Lower leg skin (tissue), 4 donors: ENCODE measurements around the gene AATK. TPM values are rescaled to one million over a fixed set of nuclear protein-coding genes. Genes with fewer than 3 reads are reported as not detected.

Experiments
- DNase-seq, 2 donors: peaks; one replicate each; pipeline ENCODE4 v3.0.0-alpha.2; 2019; ENCODE audit warnings: low spot score in 2 of 2
- H3K4me3 ChIP-seq: fragments of 200-600 bp; sonication (generic); 2 replicates; pipeline ENCODE4 v1.5.1; 2017; ENCODE audit warnings: mild to moderate bottlenecking, low read depth; ENCODE audit not compliant: poor library complexity, severe bottlenecking
- POLR2A ChIP-seq, 2 donors: fragments of 450-650 bp; IDR thresholded peaks; one replicate each; pipeline ENCODE4 v1.6.1; 2016 to 2017; ENCODE audit warnings: antibody characterized with exemption in 2 of 2, mild to moderate bottlenecking in 1 of 2, moderate library complexity in 1 of 2
- WGBS, 2 donors: methylation state at CpG; one replicate each; pipeline ENCODE4 v1.1.5; 2018; 5-methylcytosine and 5-hydroxymethylcytosine counted together
- intact Hi-C: fragments of 100-400 bp; cut with DNase I; formaldehyde crosslinking; loops from one replicate; pipeline ENCODE4 v1.15.0; 2023; ENCODE audit warnings: low total_unique reads
- total RNA-seq, 4 donors: library from RNA; depleted of rRNA; stranded (reverse); fragments of >200 nt; gene quantifications; one replicate each; pipeline ENCODE4 v1.1.0, GENCODE V29; 2016
- TF ChIP-seq, protein P1 (sequence below), 3 donors: fragments of 450-650 bp; IDR thresholded peaks; one replicate each; pipeline ENCODE4 v1.5.1; 2016; ENCODE audit warnings: antibody characterized with exemption in 3 of 3, mild to moderate bottlenecking in 3 of 3, moderate library complexity in 2 of 3

AATK gene
- total RNA-seq, 4 donors from 2014 or later: 0.81 to 3.5 (median 2.2) TPM

DNA sequence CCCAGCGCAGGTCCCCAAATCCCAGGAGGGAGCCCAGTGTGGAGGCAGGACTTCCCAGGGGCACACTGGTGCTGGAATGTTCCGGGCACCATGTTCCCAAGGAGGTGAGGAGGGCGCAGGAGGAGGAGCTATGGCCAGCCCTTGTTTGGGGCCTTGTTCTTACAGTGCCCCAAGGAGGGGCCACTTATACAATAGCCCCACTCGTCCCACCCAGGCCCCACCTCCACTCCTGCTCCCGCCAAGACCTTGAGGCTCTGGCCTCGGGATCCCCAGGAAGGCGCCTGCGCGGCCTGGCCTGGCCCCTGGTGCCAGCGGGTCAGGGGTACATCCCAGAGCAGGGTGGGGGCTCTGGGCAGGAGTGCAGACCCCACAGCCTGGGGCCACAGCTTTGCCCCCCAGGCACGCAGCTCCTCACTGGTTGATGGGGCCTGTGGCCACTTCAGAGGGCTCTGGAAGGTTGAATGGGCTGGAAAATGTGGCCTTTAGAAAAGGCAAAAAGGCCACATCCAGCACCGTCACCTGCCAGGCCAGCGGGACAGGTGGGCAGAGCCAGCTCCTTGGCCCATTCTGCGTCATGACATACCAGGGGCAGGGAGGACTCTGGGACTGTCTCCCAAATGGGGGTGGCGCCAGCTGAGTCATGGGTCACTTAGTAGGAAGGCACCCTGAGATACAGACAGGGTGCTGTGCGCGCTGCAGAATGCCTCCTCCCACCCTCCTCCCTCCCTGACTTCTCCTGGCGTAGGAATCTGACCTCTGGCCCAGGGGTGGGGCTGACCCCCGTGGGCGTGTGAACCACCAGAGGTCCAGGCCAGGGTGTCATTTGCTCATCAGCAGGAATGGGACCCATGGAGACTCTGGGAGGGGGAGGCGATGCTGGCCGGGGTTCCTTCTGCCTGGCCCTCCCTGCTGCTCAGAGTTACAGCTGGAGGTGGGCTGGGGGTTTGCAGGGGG, 33.0 kb downstream of the AATK start:
- H3K4me3 ChIP-seq: no peak overlapping the region

DNA sequence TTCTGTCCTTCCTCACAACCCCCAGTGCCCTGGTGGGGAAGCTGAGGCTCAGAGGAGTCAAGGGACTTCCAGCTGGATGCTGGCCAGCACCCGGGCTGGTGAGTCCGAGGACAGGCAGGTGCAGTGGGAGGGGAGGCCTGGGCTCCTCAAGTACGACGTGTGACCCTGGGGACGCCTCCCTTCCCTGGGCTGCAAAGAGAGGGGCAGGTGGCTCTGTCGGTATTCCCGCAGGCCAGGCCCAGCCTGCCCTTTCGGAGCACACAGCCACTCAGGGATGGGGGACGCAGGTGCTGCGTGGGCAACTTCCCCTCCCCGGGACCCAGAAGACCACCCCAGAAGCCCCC, 33.9 kb downstream of the AATK start:
- DNase-seq: no peak
- WGBS, 2 donors: 55 to 70% methylated on average over 5 to 10 of the region's 11 CpGs
- H3K4me3 ChIP-seq: no peak overlapping the region

More for the DNA sequence above, 33.0 kb downstream of the AATK start:
- WGBS, 2 donors: 77 to 80% methylated on average over 16 to 21 of the region's 22 CpGs
- intact Hi-C loops: no loop called here
- DNase-seq: no peak
- no peak for TF ChIP-seq POLR2A (IDR thresholded peaks at IDR 0.05)
- TF ChIP-seq, protein P1, sequence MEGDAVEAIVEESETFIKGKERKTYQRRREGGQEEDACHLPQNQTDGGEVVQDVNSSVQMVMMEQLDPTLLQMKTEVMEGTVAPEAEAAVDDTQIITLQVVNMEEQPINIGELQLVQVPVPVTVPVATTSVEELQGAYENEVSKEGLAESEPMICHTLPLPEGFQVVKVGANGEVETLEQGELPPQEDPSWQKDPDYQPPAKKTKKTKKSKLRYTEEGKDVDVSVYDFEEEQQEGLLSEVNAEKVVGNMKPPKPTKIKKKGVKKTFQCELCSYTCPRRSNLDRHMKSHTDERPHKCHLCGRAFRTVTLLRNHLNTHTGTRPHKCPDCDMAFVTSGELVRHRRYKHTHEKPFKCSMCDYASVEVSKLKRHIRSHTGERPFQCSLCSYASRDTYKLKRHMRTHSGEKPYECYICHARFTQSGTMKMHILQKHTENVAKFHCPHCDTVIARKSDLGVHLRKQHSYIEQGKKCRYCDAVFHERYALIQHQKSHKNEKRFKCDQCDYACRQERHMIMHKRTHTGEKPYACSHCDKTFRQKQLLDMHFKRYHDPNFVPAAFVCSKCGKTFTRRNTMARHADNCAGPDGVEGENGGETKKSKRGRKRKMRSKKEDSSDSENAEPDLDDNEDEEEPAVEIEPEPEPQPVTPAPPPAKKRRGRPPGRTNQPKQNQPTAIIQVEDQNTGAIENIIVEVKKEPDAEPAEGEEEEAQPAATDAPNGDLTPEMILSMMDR (IDR thresholded peaks at IDR 0.05): no peak

DNA sequence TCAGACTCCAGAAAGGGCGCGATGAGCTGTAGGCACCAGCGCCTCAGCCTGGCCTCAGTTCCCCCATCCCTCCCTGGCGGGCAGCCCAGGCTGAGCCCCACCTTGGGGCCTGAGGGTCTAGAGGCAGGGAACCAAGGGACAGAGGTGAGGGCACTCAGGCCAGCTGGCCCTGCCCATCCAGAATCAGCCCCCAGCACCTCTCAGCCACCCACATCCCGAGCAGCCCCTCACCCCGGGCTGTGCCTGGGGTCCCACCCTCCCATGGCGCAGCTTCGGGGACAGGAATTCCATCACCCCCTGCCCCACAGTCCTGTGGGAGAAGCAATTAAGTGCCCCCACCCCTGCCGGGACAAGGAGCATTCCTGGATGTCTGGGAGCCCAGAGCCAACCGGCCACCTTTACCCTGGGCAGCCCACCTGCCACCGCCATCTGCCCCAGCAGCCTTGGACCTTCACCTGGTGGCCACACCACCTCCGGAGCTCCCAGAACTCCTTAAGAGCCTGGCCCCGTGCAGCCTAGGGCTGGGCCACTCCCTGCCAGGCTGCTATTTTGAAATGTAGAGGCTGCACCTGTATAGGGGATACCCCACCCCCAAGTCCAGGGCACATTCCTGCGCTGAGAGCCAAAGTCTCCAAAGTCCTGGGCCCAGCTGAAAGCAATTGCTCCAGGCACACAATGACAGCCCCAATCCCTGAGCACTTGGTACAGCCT, 34.4 kb downstream of the AATK start:
- intact Hi-C loops: no loop called here
- H3K4me3 ChIP-seq: no peak overlapping the region
- WGBS, 2 donors: 87 to 88% methylated on average over 13 to 14 of the region's 14 CpGs

More for the DNA sequence above, 33.9 kb downstream of the AATK start:
- TF ChIP-seq, protein P1 (IDR thresholded peaks at IDR 0.05): no peak
- TF ChIP-seq POLR2A (IDR thresholded peaks at IDR 0.05): no peak
- intact Hi-C loops: no loop called here

DNA sequence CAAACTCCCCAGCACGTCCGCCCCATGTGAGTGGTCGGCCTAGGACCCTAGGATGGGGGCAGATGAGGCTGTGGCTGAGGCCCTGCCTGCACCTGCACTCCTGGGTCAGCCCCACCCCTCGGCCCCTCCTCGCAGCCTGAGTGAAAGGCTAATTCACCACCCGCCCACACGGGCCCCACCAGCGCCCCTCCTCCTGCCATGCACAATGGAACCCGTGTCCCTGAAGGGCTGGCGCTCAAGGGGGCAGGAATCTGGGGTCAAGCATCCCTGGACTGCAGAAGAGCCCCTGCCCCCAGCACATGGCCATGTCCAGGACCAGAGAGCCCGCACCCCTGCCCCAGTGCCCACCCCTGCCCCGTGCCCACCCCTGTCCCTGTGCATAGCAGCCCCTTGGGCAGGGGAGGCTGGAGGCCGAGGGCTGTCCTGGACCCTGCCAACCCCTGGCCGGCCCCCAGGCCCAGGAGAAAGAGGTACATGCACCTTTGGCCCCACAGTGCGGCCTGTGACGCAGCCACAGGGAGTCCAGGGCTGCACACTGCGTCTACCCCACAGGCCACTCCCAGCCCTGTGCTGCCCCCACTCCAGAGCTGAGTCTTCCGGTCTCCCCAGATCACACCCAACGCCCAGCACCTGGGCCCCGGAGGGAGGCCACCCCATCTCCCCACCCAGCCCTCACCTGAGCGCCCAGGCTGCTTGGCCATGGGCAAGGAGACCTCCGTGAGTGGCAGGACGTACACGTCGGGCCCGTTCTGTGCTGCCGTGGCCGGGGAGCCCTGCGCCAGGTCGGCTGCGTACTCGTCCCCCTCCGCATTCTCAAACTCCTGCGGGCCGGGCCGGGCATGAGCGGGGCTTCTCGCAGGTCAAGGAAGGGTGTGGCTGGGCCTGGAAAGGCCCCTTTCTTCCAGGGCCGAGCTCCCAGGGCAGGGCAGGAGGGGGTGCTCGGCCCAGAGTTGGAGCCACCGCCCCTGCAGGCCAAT, 35.3 kb downstream of the AATK start:
- WGBS, 2 donors: 89 to 92% methylated on average over 38 to 41 of the region's 41 CpGs
- H3K4me3 ChIP-seq: no peak overlapping the region
- DNase-seq: no peak
- intact Hi-C loops: no loop called here
- no peak for TF ChIP-seq POLR2A (IDR thresholded peaks at IDR 0.05)
- TF ChIP-seq, protein P1 (IDR thresholded peaks at IDR 0.05): no peak

More for the DNA sequence above, 34.4 kb downstream of the AATK start:
- TF ChIP-seq, protein P1 (IDR thresholded peaks at IDR 0.05): no peak
- TF ChIP-seq POLR2A (IDR thresholded peaks at IDR 0.05): no peak
- no peak for DNase-seq

DNA sequence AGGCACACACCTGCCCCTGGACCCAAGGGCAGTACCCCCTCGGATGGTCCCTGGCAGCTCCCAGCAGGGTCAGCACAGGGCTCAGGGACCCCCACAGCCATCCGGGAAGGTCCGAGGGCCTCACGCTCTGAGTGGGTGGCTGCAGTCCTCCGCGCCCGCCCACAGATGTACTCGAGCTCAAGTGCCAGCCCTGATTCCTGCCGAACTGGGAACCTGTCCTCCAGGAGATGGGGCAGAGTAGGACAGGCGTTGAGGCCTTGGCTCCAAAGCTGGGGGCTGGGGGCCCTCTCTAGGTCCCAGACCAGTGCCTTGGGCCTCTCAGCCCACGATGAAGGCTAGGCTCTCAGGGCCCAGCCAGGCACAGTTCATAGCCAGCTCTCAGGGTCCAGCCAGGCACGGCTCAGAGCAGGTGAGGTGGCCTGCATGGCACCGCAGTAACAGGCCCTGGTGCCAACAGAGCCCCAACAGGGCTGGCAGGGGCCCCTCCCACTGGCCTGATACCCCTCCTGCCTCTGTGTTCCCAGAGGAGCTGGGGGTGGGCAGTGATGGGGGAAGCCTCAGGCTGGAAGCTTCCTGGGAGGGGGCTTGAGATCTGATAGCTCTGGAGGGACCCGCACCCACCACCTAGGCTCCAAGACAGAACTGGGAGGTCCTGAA, 36.2 kb downstream of the AATK start:
- H3K4me3 ChIP-seq: no peak overlapping the region
- no peak for DNase-seq
- intact Hi-C loops: no loop called here
- 84 to 85% methylated on average over 10 to 14 of the region's 14 CpGs for WGBS, 2 donors
- TF ChIP-seq POLR2A (IDR thresholded peaks at IDR 0.05): no peak
- TF ChIP-seq, protein P1 (IDR thresholded peaks at IDR 0.05): no peak
